NOMO-1 treated with DMSO at 0.1 percent for 48 hours (cell line): ENCODE measurements around the gene CCR8.
A peak's percentile ranks its signal among the peaks of the same experiment; 100 is the strongest.
"Not testable (repeated sequence)": the region's sequence is repeated elsewhere in the genome, so short reads cannot be mapped to it uniquely, and the experiment has no call there.

Experiments
- DNase-seq: peaks from one replicate; lab custom pipeline; 2025; ENCODE audit not compliant: unreplicated experiment; lab: John Stamatoyannopoulos, UW

Gene CCR8

GRCh38 chr3:39313289-39313688 lies 16.2 kb upstream of the CCR8 start:
- DNase-seq: no peak

GRCh38 chr3:39315420-39315819 lies 14.1 kb upstream of the CCR8 start:
- no peak for DNase-seq

- DNase-seq: peak; percentile 85
Measured at GRCh38 chr3:39317571-39318169, 11.8 kb upstream of the CCR8 start.

- no peak for DNase-seq
Measured at GRCh38 chr3:39318301-39318700, 11.2 kb upstream of the CCR8 start.

- no peak for DNase-seq
Measured at GRCh38 chr3:39319249-39319648, 10.3 kb upstream of the CCR8 start.

- not testable (repeated sequence) for DNase-seq
Measured at GRCh38 chr3:39321574-39321983, 7.9 kb upstream of the CCR8 start.

- not testable (repeated sequence) for DNase-seq
Measured at GRCh38 chr3:39322209-39322715, 7.2 kb upstream of the CCR8 start.

GRCh38 chr3:39322936-39323335 lies 6.6 kb upstream of the CCR8 start:
- no peak for DNase-seq

- peak; percentile 34 for DNase-seq
Measured at GRCh38 chr3:39323494-39323893, 6.0 kb upstream of the CCR8 start.

- no peak for DNase-seq
Measured at GRCh38 chr3:39325236-39325635, 4.3 kb upstream of the CCR8 start.

GRCh38 chr3:39327053-39327745 lies 2.3 kb upstream of the CCR8 start:
- DNase-seq: no peak

GRCh38 chr3:39327746-39328349 lies 1.7 kb upstream of the CCR8 start:
- no peak for DNase-seq

- DNase-seq: no peak
Measured at GRCh38 chr3:39330824-39331223, 1.3 kb downstream of the CCR8 start.

GRCh38 chr3:39332525-39332924 lies 3.0 kb downstream of the CCR8 start:
- no peak for DNase-seq

GRCh38 chr3:39333607-39334006 lies 4.1 kb downstream of the CCR8 start:
- no peak for DNase-seq

GRCh38 chr3:39334205-39334604 lies 4.7 kb downstream of the CCR8 start:
- no peak for DNase-seq

- no peak for DNase-seq
Measured at GRCh38 chr3:39338201-39338600, 8.7 kb downstream of the CCR8 start.

GRCh38 chr3:39339086-39339485 lies 9.6 kb downstream of the CCR8 start:
- DNase-seq: no peak

- DNase-seq: no peak
Measured at GRCh38 chr3:39343076-39343717, 13.7 kb downstream of the CCR8 start.

- DNase-seq: no peak
Measured at GRCh38 chr3:39343760-39344159, 14.3 kb downstream of the CCR8 start.

GRCh38 chr3:39344746-39345344 lies 15.3 kb downstream of the CCR8 start:
- no peak for DNase-seq
